CD14-positive monocyte (primary cell): Measurements from ENCODE around the gene AMIGO3. TPM values are rescaled to one million over a fixed set of nuclear protein-coding genes. Genes with fewer than 3 reads are reported as not detected.
A peak's percentile ranks its signal among the peaks of the same experiment; 100 is the strongest.

Experiments
- DNase-seq, 3 donors: peaks; one replicate each; pipeline ENCODE4 v3.0.0-alpha.2; 2011 to 2022
- H2AFZ ChIP-seq: 2 replicates; pipeline ENCODE4 v1.6.0; 2012; ENCODE audit warnings: mild to moderate bottlenecking, low read depth, low read length, inconsistent platforms; ENCODE audit not compliant: insufficient read depth, poor library complexity, severe bottlenecking
- H3K27ac ChIP-seq, 2 donors: 1 replicate in 1 of 2; 2 replicates in 1 of 2; pipeline ENCODE4 v1.5.1; 2012 to 2013; ENCODE audit warnings: low read length in 2 of 2, control low read depth in 1 of 2, inconsistent platforms in 1 of 2, low read depth in 1 of 2, mild to moderate bottlenecking in 1 of 2
- H3K27me3 ChIP-seq, 2 donors: one replicate each; pipeline versions ENCODE4 v1.6.0 to v1.6.1; 2011 to 2013; ENCODE audit warnings: low read length in 2 of 2; ENCODE audit not compliant: control insufficient read depth in 2 of 2, insufficient read depth in 2 of 2
- H3K36me3 ChIP-seq, 2 donors: replicated peaks in 1 of 2; 1 replicate in 1 of 2; 2 replicates in 1 of 2; pipeline versions ENCODE4 v1.5.1 to v1.6.1; 2012 to 2013; ENCODE audit warnings: low read length in 2 of 2, control low read depth in 1 of 2, inconsistent platforms in 1 of 2, mild to moderate bottlenecking in 1 of 2; ENCODE audit not compliant: insufficient read depth in 2 of 2, control insufficient read depth in 1 of 2
- H3K4me1 ChIP-seq, 2 donors: 1 replicate in 1 of 2; 2 replicates in 1 of 2; pipeline versions ENCODE4 v1.5.1 to v1.6.1; 2012 to 2013; ENCODE audit warnings: low read length in 2 of 2, control low read depth in 1 of 2, inconsistent platforms in 1 of 2, mild to moderate bottlenecking in 1 of 2, moderate library complexity in 1 of 2; ENCODE audit not compliant: insufficient read depth in 2 of 2, control insufficient read depth in 1 of 2
- H3K4me2 ChIP-seq: replicated peaks from 2 replicates; pipeline ENCODE3; 2012; ENCODE audit warnings: low read length, moderate library complexity, mild to moderate bottlenecking; ENCODE audit not compliant: poor library complexity, severe bottlenecking; ENCODE audit errors: extremely low read depth
- H3K4me3 ChIP-seq, 3 experiments: fragments of 200-600 bp in 1 of 3; sonication (generic) in 1 of 3; replicated peaks in 1 of 3; 1 replicate in 2 of 3; 2 replicates in 1 of 3; pipeline ENCODE4 v1.5.1; 2011 to 2013; ENCODE audit warnings: low read length in 3 of 3, mild to moderate bottlenecking in 3 of 3, control low read depth in 2 of 3, low read depth in 2 of 3, inconsistent platforms in 1 of 3, moderate library complexity in 1 of 3
- H3K79me2 ChIP-seq: 2 replicates; pipeline ENCODE4 v1.6.0; 2012; ENCODE audit warnings: mild to moderate bottlenecking, control low read depth, inconsistent platforms, low read length, moderate library complexity; ENCODE audit not compliant: insufficient read depth
- H3K9ac ChIP-seq: 2 replicates; pipeline ENCODE4 v1.6.0; 2017; ENCODE audit warnings: low read length, mild to moderate bottlenecking; ENCODE audit not compliant: insufficient read depth, poor library complexity, severe bottlenecking
- H3K9me3 ChIP-seq, 2 donors: replicated peaks in 1 of 2; 1 replicate in 1 of 2; 2 replicates in 1 of 2; pipeline versions ENCODE4 v1.5.1 to v1.6.1; 2012 to 2013; ENCODE audit warnings: low read length in 2 of 2, control low read depth in 1 of 2; ENCODE audit not compliant: control insufficient read depth in 1 of 2, insufficient read depth in 1 of 2
- H4K20me1 ChIP-seq: 2 replicates; pipeline ENCODE4 v1.6.0; 2012; ENCODE audit warnings: mild to moderate bottlenecking, low read length, control low read depth, moderate library complexity; ENCODE audit not compliant: insufficient read depth
- H3K27ac Mint-ChIP-seq, 7 donors: one replicate each; pipeline ENCODE4 v1.8.0; 2020; ENCODE audit warnings: mild to moderate bottlenecking in 7 of 7, mixed read lengths in 7 of 7, moderate library complexity in 6 of 7, inconsistent platforms in 2 of 7
- H3K27me3 Mint-ChIP-seq, 3 donors: one replicate each; pipeline ENCODE4 v1.8.0; 2021 to 2022; ENCODE audit warnings: low read depth in 3 of 3, mild to moderate bottlenecking in 3 of 3, mixed read lengths in 3 of 3, moderate library complexity in 3 of 3, inconsistent platforms in 1 of 3
- H3K36me3 Mint-ChIP-seq, 2 donors: one replicate each; pipeline ENCODE4 v1.8.0; 2020; ENCODE audit warnings: mixed read lengths in 2 of 2, inconsistent platforms in 1 of 2, mild to moderate bottlenecking in 1 of 2
- H3K4me1 Mint-ChIP-seq: one replicate; pipeline ENCODE4 v1.8.0; 2020; ENCODE audit warnings: mild to moderate bottlenecking, mixed read lengths
- H3K4me3 Mint-ChIP-seq, 2 donors: one replicate each; pipeline ENCODE4 v1.8.0; 2020; ENCODE audit warnings: mild to moderate bottlenecking in 2 of 2, mixed read lengths in 2 of 2, moderate library complexity in 1 of 2
- H3K9me3 Mint-ChIP-seq, 7 donors: one replicate each; pipeline ENCODE4 v1.8.0; 2020 to 2022; ENCODE audit warnings: mixed read lengths in 7 of 7, mild to moderate bottlenecking in 6 of 7, moderate library complexity in 6 of 7, inconsistent platforms in 2 of 7
- CTCF ChIP-seq: fragments of 200-600 bp; IDR thresholded peaks from one replicate; pipeline ENCODE4 v1.8.0; 2022; ENCODE audit warnings: antibody characterized with exemption, mild to moderate bottlenecking
- WGBS: methylation state at CpG from one replicate; pipeline ENCODE4 v1.1.5; 2013; ENCODE audit warnings: missing lambda C conversion rate; ENCODE audit not compliant: insufficient coverage; 5-methylcytosine and 5-hydroxymethylcytosine counted together
- intact Hi-C, 2 donors: fragments of 100-400 bp; cut with micrococcal nuclease; formaldehyde crosslinking; loops; one replicate each; pipeline versions ENCODE4 v1.15.0 to v1.15.1; 2023
- polyA plus RNA-seq, 3 donors: library from polyadenylated mRNA; depleted of rRNA in 1 of 3; unstranded in 2 of 3; stranded (reverse) in 1 of 3; fragments of 300-500 nt in 2 of 3; fragments of >200 nt in 1 of 3; fragmentation: Illumina TruSeq in 2 of 3; gene quantifications; 1 replicate in 2 of 3; 2 replicates in 1 of 3; pipeline ENCODE4 v1.2.3, GENCODE V29; 2012 to 2021

AMIGO3 gene
- polyA plus RNA-seq, 3 donors, result 0.96 TPM; not detected in 2

GRCh38 chr3:49673121-49673714 is 46.3 kb downstream of the AMIGO3 start:
- H4K20me1 ChIP-seq, result peaks cover 26% of the 10 kb centered on the region
- H3K79me2 ChIP-seq, result peaks cover 13% of the 10 kb centered on the region
- Mint-ChIP-seq H3K4me1 (peaks cover 28% of the 10 kb centered on the region), H3K36me3 (peaks cover 24 to 28% of the 10 kb centered on the region in 2 donors), H3K4me3 (peak overlapping the region; percentile 84 to 91), H3K9me3 (peaks cover 0 to 10% (median 3%) of the 10 kb centered on the region in 7 donors), H3K27me3 (peaks cover 4 to 10% (median 7%) of the 10 kb centered on the region in 3 donors), H3K27ac (peak overlapping the region; percentile 93 to 99 (median 98))
- DNase-seq, result peak; percentile 23 to 57 (median 46)
- intact Hi-C loops, result loop anchor here (5.0 to 10.0 kb wide), 3 partner anchors 52 to 201 kb away; partner anchors contain the start of genes GMPPB (in 2 of the 2) and DAG1 (in 1 of the 2)
- peaks cover 0 to 6% of the 10 kb centered on the region in 2 donors for H3K9me3 ChIP-seq
- peaks cover 17 to 21% of the 10 kb centered on the region in 2 donors for H3K4me1 ChIP-seq
- peak overlapping the region; percentile 81 for H3K4me2 ChIP-seq
- no peaks in the 10 kb centered on the region for H3K27me3 ChIP-seq
- H3K9ac ChIP-seq, result peak overlapping the region; percentile 92
- no peak for TF ChIP-seq CTCF
- H3K4me3 ChIP-seq, result peak overlapping the region; percentile 63 to 82 (median 74)
- H3K27ac ChIP-seq, result peak overlapping the region; percentile 96 to 97
- WGBS, result 18% methylated on average over 15 of the region's 17 CpGs
- H3K36me3 ChIP-seq, result peaks cover 27% of the 10 kb centered on the region in 2 donors
- peak overlapping the region; percentile 80 for H2AFZ ChIP-seq

- peaks cover 0 to 6% of the 10 kb centered on the region in 2 donors for H3K9me3 ChIP-seq
- Mint-ChIP-seq H3K36me3 (peaks cover 10 to 13% of the 10 kb centered on the region in 2 donors), H3K4me1 (peaks cover 26% of the 10 kb centered on the region), H3K27me3 (peaks cover 9 to 11% (median 10%) of the 10 kb centered on the region in 3 donors), H3K4me3 (peak overlapping the region in 1 of 2 donors; percentile 39), H3K27ac (peak overlapping the region in 2 of 7 donors; percentile 41 to 51), H3K9me3 (peaks cover 0 to 10% (median 3%) of the 10 kb centered on the region in 7 donors)
- TF ChIP-seq CTCF, result peak; percentile 82
- H3K36me3 ChIP-seq, result peaks cover 11% of the 10 kb centered on the region in 2 donors
- H3K27me3 ChIP-seq, result no peaks in the 10 kb centered on the region
- H4K20me1 ChIP-seq, result peaks cover 20% of the 10 kb centered on the region
- 54% methylated on average over 7 of the region's 11 CpGs for WGBS
- H3K4me2 ChIP-seq, result no peak overlapping the region
- H3K9ac ChIP-seq, result no peak overlapping the region
- DNase-seq, result peak; percentile 35 to 60 (median 53)
- no peak overlapping the region for H3K4me3 ChIP-seq
- H2AFZ ChIP-seq, result no peak overlapping the region
- peaks cover 13% of the 10 kb centered on the region for H3K79me2 ChIP-seq
- no peak overlapping the region for H3K27ac ChIP-seq
- peaks cover 17 to 21% of the 10 kb centered on the region in 2 donors for H3K4me1 ChIP-seq
- intact Hi-C loops, result loop anchor here (5.0 to 10.0 kb wide), 3 partner anchors 53 to 199 kb away; partner anchors contain the start of genes GMPPB (in 2 of the 2) and DAG1 (in 1 of the 2)
Observed at GRCh38 chr3:49671291-49672288, 47.9 kb downstream of the AMIGO3 start.
